ENCODE measurements around the gene ELN. TPM values are rescaled to one million over a fixed set of nuclear protein-coding genes. Genes with fewer than 3 reads are reported as not detected.
"Not testable (repeated sequence)": the region's sequence is repeated elsewhere in the genome, so short reads cannot be mapped to it uniquely, and the experiment has no call there.

The ELN gene
- total RNA-seq, 2 experiments from 2014 or later = not detected

DNA sequence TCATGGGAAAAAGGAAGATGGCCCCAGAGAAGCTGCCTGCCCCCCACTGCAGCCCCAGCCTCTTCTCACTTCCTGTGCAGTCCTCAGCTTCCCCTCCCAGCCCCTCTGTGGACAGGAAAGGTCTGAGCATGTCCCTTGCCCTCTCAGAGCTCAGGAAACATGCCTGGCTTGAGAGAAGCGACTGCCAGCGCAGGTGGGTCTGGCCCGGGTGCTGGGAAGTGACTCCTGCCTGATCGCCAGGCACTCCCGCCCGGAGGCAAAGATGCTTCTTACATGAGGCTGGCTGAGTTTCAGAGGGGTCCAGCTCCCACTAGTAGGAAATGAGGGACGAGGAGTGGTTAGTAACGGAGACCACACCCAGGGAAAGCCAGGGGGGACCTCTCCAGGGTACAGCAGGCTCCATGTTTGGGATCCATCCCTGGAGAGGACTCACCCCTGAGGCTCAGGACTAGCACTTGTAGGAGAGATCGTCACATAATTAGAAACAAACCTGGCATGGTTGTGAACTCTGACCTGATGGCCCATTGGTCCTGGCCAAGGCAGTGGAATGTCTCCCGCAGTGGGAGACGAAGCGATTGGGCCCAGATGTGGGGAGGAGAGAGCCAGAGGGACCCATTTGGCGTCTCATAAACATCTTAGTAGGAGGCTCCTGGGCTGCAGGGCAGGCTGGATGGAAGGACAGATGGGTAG is 12.3 kb downstream of the ELN start:
- Mint-ChIP-seq H3K27ac (no peak overlapping the region), H3K9me3 (no peaks in the 10 kb centered on the region), H3K36me3 (no peaks in the 10 kb centered on the region), H3K27me3 (peaks cover 5% of the 10 kb centered on the region), H3K4me3 (no peak overlapping the region), H3K4me1 (no peaks in the 10 kb centered on the region)
- no peak for DNase-seq

DNA sequence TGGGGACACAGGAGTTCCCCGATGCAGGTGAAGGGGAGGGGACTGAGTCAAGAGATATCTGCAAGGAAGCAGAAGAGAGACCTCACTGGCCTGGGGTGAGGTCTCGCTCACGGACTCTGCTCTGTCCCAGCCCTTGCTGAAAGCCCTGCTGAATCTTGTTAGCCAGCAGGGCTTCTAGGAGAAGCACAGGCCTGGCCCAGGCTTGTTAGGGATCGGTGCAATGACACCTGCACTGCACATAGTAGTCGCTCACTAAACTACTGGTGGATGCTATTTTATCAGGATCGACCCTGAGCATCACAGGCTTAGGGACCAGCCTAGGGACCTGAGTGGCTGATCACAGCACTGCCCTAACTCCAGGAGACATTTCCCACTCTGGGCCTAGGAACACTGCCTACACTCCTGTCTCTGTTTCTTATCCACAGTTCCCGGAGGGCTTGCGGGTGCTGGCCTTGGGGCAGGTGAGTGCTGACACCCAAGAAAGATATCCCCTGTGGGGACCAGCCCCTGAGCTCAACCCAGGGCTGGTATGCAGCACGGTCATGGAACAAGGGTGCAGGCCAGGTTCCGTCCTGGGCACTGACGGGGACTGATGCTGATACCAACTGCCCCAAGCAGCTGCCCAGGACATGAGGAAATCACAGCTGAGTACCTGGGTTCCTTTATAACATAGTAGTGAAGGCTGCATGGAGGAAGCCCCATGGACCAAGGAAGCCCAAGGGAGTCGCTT is 13.0 kb downstream of the ELN start:
- H3K9me3 Mint-ChIP-seq = no peaks in the 10 kb centered on the region
- DNase-seq = no peak
- H3K27me3 Mint-ChIP-seq = peaks cover 5% of the 10 kb centered on the region
- H3K4me1 Mint-ChIP-seq = no peaks in the 10 kb centered on the region
- no peak overlapping the region for H3K4me3 Mint-ChIP-seq
- no peak overlapping the region for H3K27ac Mint-ChIP-seq
- no peaks in the 10 kb centered on the region for H3K36me3 Mint-ChIP-seq

DNA sequence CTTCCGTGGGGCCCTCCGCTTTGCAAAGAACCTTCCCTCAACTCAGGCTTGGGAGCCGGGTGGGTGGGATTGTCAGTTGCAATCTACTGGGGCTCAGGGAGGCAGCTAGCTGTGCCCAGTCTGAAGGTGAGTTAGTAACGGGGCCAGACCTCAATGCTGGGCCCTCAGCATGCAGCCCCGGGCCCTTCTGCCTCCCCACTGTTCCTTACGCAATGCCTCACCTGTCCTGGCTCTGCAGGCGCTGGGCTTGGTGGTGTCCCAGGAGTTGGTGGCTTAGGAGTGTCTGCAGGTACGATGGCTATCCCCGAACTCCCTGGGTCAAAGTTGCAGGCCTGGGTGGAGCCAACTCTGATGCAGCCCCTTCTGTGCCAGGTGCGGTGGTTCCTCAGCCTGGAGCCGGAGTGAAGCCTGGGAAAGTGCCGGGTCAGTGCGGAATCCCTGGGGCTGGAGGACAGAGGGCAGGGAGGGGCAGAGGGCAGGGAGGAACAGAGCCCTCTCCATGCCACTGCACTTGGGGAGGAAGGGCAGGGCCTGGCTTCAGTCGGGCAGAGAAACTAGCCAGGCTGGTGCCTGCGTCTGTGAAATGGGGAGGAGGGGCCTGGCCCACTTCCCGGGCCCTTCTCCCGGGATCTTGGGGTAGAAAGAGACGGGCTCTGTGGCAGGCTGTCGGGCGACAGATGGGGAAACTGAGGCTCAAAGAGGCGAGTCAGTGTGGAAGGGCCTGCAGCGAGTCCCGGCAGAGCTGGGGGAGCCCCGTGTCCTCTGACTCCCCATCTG is 15.0 kb downstream of the ELN start:
- no peak overlapping the region for H3K4me3 Mint-ChIP-seq
- DNase-seq = no peak
- no peaks in the 10 kb centered on the region for H3K4me1 Mint-ChIP-seq
- H3K9me3 Mint-ChIP-seq = no peaks in the 10 kb centered on the region
- no peak overlapping the region for H3K27ac Mint-ChIP-seq
- no peaks in the 10 kb centered on the region for H3K27me3 Mint-ChIP-seq
- H3K36me3 Mint-ChIP-seq = no peaks in the 10 kb centered on the region

DNA sequence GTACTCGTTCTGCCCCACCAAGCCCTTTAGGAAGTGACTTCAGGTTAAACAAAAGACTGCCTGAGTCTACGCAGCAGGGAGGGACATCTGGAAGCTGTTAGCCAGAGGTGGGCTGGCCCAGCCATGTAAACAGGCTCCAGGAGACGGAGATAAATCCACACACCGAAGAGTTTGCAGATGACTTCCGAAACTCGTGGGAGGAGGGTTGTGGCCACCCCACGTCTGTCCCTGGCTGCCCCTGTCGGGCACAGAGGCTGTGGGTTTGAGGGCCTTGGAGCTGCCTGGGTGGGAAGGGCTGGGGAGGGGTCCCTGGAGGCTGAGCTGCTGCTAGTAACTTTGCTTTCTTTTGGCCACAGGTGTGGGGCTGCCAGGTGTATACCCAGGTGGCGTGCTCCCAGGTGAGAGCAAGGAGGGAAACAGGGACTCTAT is 15.6 kb downstream of the ELN start:
- no peak overlapping the region for H3K27ac Mint-ChIP-seq
- H3K4me1 Mint-ChIP-seq = no peaks in the 10 kb centered on the region
- no peaks in the 10 kb centered on the region for H3K27me3 Mint-ChIP-seq
- no peaks in the 10 kb centered on the region for H3K36me3 Mint-ChIP-seq
- no peak for DNase-seq
- H3K4me3 Mint-ChIP-seq = no peak overlapping the region
- no peaks in the 10 kb centered on the region for H3K9me3 Mint-ChIP-seq

DNA sequence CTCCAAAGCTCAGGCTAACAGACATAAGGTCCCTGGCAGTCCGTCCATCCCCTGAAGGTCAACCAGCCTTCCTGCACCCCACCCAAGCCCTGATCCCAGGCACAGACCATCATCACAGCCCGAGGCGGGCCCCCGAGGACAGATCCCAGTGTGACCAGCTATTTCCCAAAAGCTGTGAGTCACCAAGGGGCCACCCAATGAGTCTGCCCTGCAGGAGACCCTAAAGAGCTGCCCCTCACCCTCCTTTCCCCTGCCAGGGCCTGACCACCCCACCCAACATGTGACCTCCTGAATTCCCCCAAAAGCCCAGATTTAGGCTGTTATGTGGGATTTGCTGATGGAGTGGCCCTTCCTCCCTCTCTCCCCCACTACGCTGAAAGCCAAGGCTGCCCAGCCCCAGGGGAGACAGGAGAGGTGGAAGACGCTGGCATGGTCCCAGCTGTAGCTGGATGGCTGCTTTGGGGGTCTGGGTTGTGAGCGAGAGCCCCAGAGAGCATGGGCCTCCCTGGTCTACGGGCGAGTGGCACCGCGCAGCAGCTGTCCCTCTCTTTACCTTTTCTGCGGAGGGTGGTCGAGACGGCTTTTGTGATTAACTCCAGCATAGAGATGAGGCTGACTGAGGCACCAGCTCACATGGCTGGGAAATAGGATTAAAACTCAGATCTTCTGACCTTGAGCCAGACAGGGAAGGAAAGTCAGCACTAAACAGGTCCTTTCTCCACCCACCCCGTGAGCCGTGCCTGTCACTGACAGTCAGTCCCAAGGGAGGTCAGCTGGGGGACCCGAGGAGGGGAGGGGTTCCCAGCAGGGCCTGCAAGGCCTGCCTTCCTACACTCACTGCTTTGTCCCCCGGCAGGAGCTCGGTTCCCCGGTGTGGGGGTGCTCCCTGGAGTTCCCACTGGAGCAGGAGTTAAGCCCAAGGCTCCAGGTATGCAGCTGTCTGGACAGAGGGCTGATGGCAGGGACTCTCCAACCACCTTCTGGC is 16.7 kb downstream of the ELN start:
- H3K9me3 Mint-ChIP-seq = no peaks in the 10 kb centered on the region
- H3K4me1 Mint-ChIP-seq = no peaks in the 10 kb centered on the region
- H3K36me3 Mint-ChIP-seq = no peaks in the 10 kb centered on the region
- no peak overlapping the region for H3K4me3 Mint-ChIP-seq
- H3K27ac Mint-ChIP-seq = no peak overlapping the region
- DNase-seq = no peak
- H3K27me3 Mint-ChIP-seq = no peaks in the 10 kb centered on the region

DNA sequence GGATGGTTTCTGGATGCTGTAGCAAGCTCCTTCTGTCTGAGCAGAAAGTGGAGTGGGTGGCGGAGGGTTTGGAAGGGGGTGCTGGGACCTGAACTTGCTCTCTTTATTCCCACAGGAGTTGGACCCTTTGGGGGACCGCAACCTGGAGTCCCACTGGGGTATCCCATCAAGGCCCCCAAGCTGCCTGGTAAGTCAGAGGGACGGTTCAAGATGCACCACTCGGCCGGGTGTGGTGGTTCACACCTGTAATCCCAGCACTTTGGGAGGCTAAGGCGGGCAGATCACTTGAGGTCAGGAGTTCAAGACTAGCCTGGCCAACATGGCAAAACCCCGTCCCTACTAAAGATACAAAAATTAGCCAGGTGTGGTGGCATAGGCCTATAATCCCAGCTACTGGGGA is 18.6 kb downstream of the ELN start:
- not testable (repeated sequence) for H3K36me3 Mint-ChIP-seq, H3K4me1 Mint-ChIP-seq, DNase-seq, H3K27ac Mint-ChIP-seq, H3K27me3 Mint-ChIP-seq, H3K4me3 Mint-ChIP-seq, H3K9me3 Mint-ChIP-seq

DNA sequence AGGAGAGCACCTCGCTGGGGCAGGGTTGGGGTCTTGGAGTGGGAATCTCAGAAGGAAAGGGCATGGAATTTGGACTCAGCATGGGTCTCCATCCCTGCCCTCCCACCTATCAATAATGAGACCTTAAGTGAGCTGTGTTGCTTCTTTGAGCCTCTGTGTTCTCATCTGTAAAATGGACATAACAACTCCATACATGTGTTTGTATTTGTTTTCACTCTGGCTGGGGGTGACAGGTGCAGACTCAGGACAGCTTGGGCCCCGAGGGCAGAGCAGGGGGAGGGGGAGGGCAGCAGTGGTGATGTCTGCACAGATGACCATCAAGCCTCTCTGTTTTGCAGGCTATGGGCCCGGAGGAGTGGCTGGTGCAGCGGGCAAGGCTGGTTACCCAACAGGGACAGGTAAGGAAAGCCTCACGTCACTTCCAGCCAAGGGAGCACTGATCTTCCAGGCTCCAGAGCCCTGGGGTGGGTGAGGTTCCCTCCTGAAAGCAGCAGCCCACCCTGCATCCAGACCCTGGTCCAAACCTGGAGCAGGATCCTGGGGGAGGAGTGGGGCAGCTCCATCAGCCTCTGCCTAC is 19.9 kb downstream of the ELN start:
- Mint-ChIP-seq H3K36me3 (no peaks in the 10 kb centered on the region), H3K4me3 (no peak overlapping the region), H3K9me3 (no peaks in the 10 kb centered on the region), H3K27ac (no peak overlapping the region), H3K27me3 (peaks cover 4% of the 10 kb centered on the region), H3K4me1 (no peaks in the 10 kb centered on the region)
- DNase-seq = no peak

DNA sequence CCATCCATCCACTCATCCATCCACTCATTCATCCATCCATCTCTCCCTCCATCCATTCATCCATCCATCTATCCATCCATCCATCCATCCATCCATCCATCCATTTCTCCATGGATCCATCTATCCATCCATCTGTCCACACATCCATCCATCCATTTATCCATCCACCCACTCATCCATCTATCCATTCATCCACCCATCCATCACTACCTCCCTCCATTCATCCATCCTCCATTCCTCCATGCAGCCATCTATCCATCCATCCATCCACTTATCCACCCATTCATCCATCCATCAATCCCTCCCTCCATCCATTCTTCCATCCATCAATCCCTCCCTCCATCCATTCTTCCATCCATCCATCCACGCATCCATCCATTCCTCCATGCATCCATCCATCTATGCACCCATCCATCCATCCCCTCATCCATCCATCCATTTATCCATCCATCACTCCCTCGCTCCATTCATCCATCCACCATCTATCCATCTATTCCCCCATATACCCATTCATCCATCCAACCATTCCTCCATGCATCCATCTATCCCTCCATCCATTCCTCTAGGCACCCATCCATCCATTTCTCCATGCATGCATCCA is 21.1 kb downstream of the ELN start:
- no peak overlapping the region for H3K4me3 Mint-ChIP-seq
- no peak overlapping the region for H3K27ac Mint-ChIP-seq
- peaks cover 4% of the 10 kb centered on the region for H3K27me3 Mint-ChIP-seq
- no peak for DNase-seq
- no peaks in the 10 kb centered on the region for H3K9me3 Mint-ChIP-seq
- H3K4me1 Mint-ChIP-seq = no peaks in the 10 kb centered on the region
- no peaks in the 10 kb centered on the region for H3K36me3 Mint-ChIP-seq

DNA sequence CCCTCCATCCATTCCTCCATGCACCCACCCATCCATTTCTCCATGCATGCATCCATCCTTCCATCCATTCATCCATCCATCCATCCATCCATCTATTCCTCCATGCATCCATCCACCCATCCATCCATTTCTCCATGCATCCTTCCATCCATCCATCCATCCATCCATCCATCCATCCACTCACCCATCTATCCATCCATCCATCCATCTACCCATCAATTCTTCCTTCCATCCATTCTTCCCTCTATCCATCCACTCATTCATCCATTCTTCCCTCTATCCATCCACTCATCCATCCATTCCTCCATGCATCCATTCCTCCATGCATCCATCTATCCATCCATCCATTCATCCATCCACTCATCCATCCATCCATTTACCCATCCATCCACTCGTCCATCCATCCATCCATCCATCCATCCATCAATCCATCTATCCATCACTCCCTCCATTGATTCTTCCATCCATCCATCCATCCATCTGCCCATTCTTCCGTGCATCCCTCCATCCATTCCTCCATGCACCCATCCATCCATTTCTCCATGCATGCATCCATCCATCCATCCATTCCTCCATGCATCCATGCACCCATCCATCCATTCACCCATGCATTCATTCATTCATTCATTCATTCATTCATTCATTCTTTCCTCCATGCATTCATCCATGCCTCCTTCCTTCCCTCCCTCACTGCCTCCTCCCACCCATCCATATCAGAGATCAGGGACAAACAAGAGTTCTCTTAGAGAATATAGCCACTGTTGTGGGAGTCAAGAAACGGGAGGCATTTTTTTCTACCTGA is 22.2 kb downstream of the ELN start:
- no peak overlapping the region for H3K27ac Mint-ChIP-seq
- H3K9me3 Mint-ChIP-seq = no peaks in the 10 kb centered on the region
- peaks cover 4% of the 10 kb centered on the region for H3K27me3 Mint-ChIP-seq
- no peaks in the 10 kb centered on the region for H3K36me3 Mint-ChIP-seq
- no peak overlapping the region for H3K4me3 Mint-ChIP-seq
- H3K4me1 Mint-ChIP-seq = no peaks in the 10 kb centered on the region
- DNase-seq = no peak

DNA sequence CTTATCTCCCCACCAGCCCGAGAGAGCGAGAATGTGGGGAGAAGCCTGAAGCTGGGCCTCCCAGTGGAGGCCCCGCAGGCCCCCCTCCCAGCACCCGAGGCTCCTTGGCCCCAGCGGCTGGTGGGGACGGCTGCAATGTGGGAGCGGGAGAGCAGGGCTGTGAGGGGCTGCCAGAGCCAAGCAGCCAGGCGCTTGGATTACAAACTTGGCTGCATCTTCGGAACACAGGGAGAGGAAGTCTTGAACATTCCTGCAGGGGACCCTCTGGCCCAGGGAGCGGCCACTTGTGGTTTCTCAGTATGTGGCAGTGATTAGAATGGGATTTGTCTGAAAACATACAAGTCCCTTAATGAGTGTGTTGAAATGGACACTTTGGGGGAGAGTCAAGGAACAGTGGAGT is 23.2 kb downstream of the ELN start:
- no peak overlapping the region for H3K27ac Mint-ChIP-seq
- H3K4me3 Mint-ChIP-seq = no peak overlapping the region
- H3K36me3 Mint-ChIP-seq = no peaks in the 10 kb centered on the region
- no peak for DNase-seq
- no peaks in the 10 kb centered on the region for H3K4me1 Mint-ChIP-seq
- H3K9me3 Mint-ChIP-seq = no peaks in the 10 kb centered on the region
- H3K27me3 Mint-ChIP-seq = peaks cover 4% of the 10 kb centered on the region

DNA sequence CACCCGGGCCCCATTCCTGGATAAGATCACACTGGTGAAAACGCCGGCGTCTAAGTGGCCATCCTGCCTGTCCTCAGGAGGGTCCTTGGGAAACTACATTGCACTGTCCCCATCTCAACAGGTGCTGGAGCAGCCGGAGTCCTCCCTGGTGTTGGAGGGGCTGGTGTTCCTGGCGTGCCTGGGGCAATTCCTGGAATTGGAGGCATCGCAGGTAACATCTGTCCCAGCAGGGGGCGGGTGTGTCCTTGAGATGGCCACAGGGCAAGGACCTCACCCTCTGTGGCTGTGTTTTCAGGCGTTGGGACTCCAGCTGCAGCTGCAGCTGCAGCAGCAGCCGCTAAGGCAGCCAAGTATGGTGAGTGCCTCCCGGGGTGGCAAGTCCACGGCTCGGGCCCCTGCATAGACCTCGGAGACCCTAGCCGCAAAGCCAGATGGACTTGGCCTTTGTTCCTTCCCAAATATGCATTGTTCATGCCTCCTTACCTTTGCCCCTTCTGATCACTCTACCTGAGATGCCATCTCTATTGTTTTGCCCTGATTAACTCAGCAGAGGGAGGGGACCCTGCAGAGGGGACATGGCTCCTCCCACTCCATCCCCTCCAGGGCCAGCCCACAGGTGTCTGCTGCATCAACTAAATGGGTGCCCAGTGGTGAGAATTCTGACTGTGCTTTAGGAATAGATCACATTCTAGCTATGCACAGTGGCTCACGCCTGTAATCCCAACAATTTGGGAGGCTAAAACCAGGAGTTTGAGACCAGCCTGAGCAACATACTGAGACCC is 23.8 kb downstream of the ELN start:
- H3K36me3 Mint-ChIP-seq = no peaks in the 10 kb centered on the region
- H3K9me3 Mint-ChIP-seq = no peaks in the 10 kb centered on the region
- H3K4me3 Mint-ChIP-seq = no peak overlapping the region
- no peak for DNase-seq
- peaks cover 4% of the 10 kb centered on the region for H3K27me3 Mint-ChIP-seq
- no peaks in the 10 kb centered on the region for H3K4me1 Mint-ChIP-seq
- no peak overlapping the region for H3K27ac Mint-ChIP-seq

DNA sequence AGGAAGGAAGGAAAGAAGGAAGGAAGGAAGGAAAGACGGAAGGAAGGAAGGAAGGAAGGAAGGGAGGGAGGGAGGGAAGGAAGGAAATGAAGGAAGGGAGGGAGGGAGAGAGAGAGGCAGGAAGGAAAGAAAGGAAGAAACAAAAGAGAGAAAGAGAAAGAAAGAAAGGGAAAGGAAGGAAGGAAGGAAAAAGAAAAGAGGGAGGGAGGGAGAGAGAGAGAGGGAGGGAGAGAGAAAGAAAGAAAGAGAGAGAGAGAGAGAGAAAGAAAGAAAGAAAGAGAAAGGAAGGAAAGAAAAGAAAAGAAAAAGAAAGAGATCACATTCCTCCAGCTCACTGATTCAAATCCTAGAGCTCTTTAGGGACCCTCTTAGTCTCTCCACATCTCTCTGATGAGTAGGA is 24.7 kb downstream of the ELN start:
- H3K9me3 Mint-ChIP-seq = no peaks in the 10 kb centered on the region
- no peaks in the 10 kb centered on the region for H3K4me1 Mint-ChIP-seq
- peaks cover 4% of the 10 kb centered on the region for H3K27me3 Mint-ChIP-seq
- H3K4me3 Mint-ChIP-seq = no peak overlapping the region
- no peak overlapping the region for H3K27ac Mint-ChIP-seq
- no peaks in the 10 kb centered on the region for H3K36me3 Mint-ChIP-seq
- DNase-seq = no peak
